NOMO-1 treated with dmso at 0.1 percent for 144 hours (cell line): Measurements from ENCODE around the gene UPK1B.

ENCODE experiments used
- DNase-seq: peaks from one replicate; lab custom pipeline; 2025; ENCODE audit not compliant: unreplicated experiment; lab: John Stamatoyannopoulos, UW

Gene UPK1B

DNA sequence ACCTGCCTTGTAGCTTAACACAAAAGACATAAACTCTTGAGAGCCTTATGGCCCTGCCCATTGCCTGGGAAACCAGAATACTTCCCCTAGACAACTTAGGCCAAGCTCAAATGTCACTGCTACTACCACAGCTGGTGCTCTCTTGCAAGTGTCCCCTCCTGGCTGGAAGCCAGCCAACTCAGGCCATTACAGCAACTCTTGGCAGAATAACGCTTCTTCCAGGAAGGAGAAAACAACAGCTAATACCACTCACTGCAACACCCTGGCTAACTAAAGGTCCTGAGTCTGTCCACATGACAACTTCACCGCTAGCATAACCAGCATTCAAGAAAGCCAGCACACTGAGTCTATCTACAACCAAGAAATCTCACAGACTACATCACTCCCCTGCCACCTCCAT, 72.4 kb downstream of the UPK1B start:
- no peak for DNase-seq
